WTC11 (cell line): Measurements from ENCODE around the gene CCDC12.

Experiments
- ARID4B ChIP-seq: sonication (generic); formaldehyde crosslinking; IDR thresholded peaks from 2 replicates; pipeline ENCODE4 v1.8.0; 2023; ENCODE audit warnings: missing genetic modification reagents, mild to moderate bottlenecking, borderline replicate concordance
- ATF2 ChIP-seq: sonication (generic); formaldehyde crosslinking; IDR thresholded peaks from 2 replicates; pipeline ENCODE4 v1.8.1; 2022; ENCODE audit warnings: low read depth, missing genetic modification reagents, borderline replicate concordance
- CDX4 ChIP-seq: fragments of 250-450 bp; sonication (Bioruptor Pico); IDR thresholded peaks from 2 replicates; pipeline ENCODE4 v1.9.0; 2021; ENCODE audit warnings: moderate library complexity, mild to moderate bottlenecking, inconsistent platforms, borderline replicate concordance
- CREB1 ChIP-seq: sonication (generic); formaldehyde crosslinking; IDR thresholded peaks from 2 replicates; pipeline ENCODE4 v1.8.0; 2023; ENCODE audit warnings: mild to moderate bottlenecking, missing genetic modification reagents
- CTCF ChIP-seq: fragments of 200-600 bp; IDR thresholded peaks from 2 replicates; pipeline ENCODE4 v1.8.0; 2022; ENCODE audit warnings: antibody characterized with exemption
- E2F1 ChIP-seq: sonication (generic); formaldehyde crosslinking; IDR thresholded peaks from 2 replicates; pipeline ENCODE4 v1.8.0; 2022; ENCODE audit warnings: mild to moderate bottlenecking, missing genetic modification reagents
- ESRRA ChIP-seq: sonication (generic); formaldehyde crosslinking; IDR thresholded peaks from 2 replicates; pipeline ENCODE4 v1.8.1; 2022; ENCODE audit warnings: mild to moderate bottlenecking, missing genetic modification reagents, borderline replicate concordance
- SMAD3 ChIP-seq: sonication (generic); formaldehyde crosslinking; IDR thresholded peaks from 2 replicates; pipeline ENCODE4 v1.8.0; 2022; ENCODE audit warnings: missing genetic modification reagents, mild to moderate bottlenecking, borderline replicate concordance
- SP1 ChIP-seq: sonication (generic); formaldehyde crosslinking; conservative IDR thresholded peaks from 2 replicates; pipeline ENCODE4 v1.8.1; 2022; ENCODE audit warnings: missing genetic modification reagents
- TEAD4 ChIP-seq: sonication (generic); formaldehyde crosslinking; IDR thresholded peaks from 2 replicates; pipeline ENCODE4 v1.8.0; 2022; ENCODE audit warnings: mild to moderate bottlenecking, missing genetic modification reagents

GRCh38 chr3:46935989-46936558 lies 40.5 kb downstream of the CCDC12 start:
- TF ChIP-seq CTCF (no peak), ESRRA (CRISPR knock-in tag) (no peak), ATF2 (no peak), SMAD3 (no peak), CREB1 (CRISPR knock-in tag) (no peak), CDX4 (CRISPR knock-in tag) (no peak), TEAD4 (CRISPR knock-in tag) (no peak), E2F1 (no peak), ARID4B (CRISPR knock-in tag) (no peak), SP1 (no peak)
